ENCODE measurements around the gene LRCH3. TPM values are rescaled to one million over a fixed set of nuclear protein-coding genes. Genes with fewer than 3 reads are reported as not detected.

The LRCH3 gene
- total and polyA plus RNA-seq, 2 of the 13 experiments (the other 11 are each of a cell fraction or from before 2014, with no cell fraction given): 25.5 to 103 TPM

DNA sequence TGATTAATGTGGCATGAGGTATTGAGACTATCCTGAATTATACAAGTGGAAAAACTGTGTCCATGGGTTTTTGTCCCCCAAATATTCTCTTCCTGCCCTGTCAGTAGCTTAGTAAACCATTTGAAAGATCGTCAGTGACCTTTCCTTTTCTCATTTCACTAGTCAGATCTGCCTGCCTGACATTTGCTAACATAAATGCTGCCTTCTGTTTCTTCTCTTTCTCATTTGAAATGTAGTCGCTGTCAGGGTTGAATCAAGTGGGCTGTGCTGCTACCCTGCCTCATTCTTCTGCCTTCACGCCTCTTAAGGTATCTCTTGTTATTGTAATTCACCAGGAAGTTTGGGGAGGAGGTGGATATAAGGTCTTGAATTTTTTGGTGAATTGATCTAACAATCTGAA lies 67.5 kb downstream of the LRCH3 start (continued):
- TF ChIP-seq ZNF749 (CRISPR knock-in tag; IDR thresholded peaks at IDR 0.05; ENCODE audit: borderline replicate concordance) (no peak), RBM39 (IDR thresholded peaks at IDR 0.05; ENCODE audit: low read depth, low read length, poor library complexity, severe bottlenecking) (no peak)

DNA sequence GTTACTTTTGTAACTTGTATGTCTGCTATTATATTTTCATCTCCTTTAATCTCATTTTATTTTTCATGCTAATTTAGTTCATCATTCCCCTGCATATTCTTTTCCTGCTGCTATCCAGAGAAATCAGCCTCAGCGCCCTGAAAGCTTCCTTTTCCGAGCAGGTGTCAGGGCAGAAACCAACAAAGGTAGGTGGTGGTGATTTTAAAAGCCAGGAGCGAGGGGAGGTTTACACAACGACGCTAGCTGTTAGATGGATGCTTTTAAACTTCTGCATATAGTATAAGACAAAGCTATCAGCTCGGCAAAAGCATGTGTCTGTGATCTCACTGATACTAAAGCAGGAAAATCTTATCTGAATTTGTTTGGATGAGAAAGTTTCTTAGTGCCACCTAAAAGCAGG lies 75.0 kb downstream of the LRCH3 start:
- WGBS (ENCODE audit: low lambda C conversion rate): 95% methylated on average over 6 of the region's 6 CpGs

More for the DNA sequence above, 75.0 kb downstream of the LRCH3 start:
- BruUV-seq (replicated peaks): no TSS peak
- no peak for DNase-seq (ENCODE audit: low spot score)
- no peaks in the 10 kb centered on the region for H3K79me2 ChIP-seq (ENCODE audit: insufficient read depth, low read length)
- no peaks in the 10 kb centered on the region for H3K27me3 ChIP-seq (ENCODE audit: control insufficient read depth in 1 of 2, insufficient read depth in 2 of 2, low read length in 2 of 2)
- TF ChIP-seq REXO4 (CRISPR knock-in tag; IDR thresholded peaks at IDR 0.05; ENCODE audit: borderline replicate concordance) (no peak), ZNF589 (CRISPR knock-in tag; conservative IDR thresholded peaks at IDR 0.05) (no peak), PRPF4 (IDR thresholded peaks at IDR 0.05; ENCODE audit: low read depth, low read length, poor library complexity, severe bottlenecking) (no peak), HDAC2 (CRISPR knock-in tag; IDR thresholded peaks at IDR 0.05) (no peak), PAF1 (CRISPR knock-in tag; IDR thresholded peaks at IDR 0.05) (no peak), DMAP1 (CRISPR knock-in tag; IDR thresholded peaks at IDR 0.05) (no peak), ZNF7 (CRISPR knock-in tag; IDR thresholded peaks at IDR 0.05) (no peak), ZNF441 (CRISPR knock-in tag; IDR thresholded peaks at IDR 0.05; ENCODE audit: borderline replicate concordance) (no peak), ZFP36 (IDR thresholded peaks at IDR 0.05; ENCODE audit: borderline replicate concordance, low read depth, low read length, partially characterized antibody) (no peak), IKZF1 (IDR thresholded peaks at IDR 0.05) (no peak), RFXAP (CRISPR knock-in tag; IDR thresholded peaks at IDR 0.05; ENCODE audit: borderline replicate concordance) (no peak), MTF1 (CRISPR knock-in tag; IDR thresholded peaks at IDR 0.05) (no peak), ATM (IDR thresholded peaks at IDR 0.05; ENCODE audit: borderline replicate concordance) (no peak), ZFX (CRISPR knock-in tag; IDR thresholded peaks at IDR 0.05; ENCODE audit: low read depth) (no peak), ZNF317 (CRISPR knock-in tag; IDR thresholded peaks at IDR 0.05) (no peak)
- TF ChIP-seq, protein P1, sequence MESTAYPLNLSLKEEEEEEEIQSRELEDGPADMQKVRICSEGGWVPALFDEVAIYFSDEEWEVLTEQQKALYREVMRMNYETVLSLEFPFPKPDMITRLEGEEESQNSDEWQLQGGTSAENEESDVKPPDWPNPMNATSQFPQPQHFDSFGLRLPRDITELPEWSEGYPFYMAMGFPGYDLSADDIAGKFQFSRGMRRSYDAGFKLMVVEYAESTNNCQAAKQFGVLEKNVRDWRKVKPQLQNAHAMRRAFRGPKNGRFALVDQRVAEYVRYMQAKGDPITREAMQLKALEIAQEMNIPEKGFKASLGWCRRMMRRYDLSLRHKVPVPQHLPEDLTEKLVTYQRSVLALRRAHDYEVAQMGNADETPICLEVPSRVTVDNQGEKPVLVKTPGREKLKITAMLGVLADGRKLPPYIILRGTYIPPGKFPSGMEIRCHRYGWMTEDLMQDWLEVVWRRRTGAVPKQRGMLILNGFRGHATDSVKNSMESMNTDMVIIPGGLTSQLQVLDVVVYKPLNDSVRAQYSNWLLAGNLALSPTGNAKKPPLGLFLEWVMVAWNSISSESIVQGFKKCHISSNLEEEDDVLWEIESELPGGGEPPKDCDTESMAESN (CRISPR knock-in tag; conservative IDR thresholded peaks at IDR 0.05): no peak
- TF ChIP-seq, protein P2, sequence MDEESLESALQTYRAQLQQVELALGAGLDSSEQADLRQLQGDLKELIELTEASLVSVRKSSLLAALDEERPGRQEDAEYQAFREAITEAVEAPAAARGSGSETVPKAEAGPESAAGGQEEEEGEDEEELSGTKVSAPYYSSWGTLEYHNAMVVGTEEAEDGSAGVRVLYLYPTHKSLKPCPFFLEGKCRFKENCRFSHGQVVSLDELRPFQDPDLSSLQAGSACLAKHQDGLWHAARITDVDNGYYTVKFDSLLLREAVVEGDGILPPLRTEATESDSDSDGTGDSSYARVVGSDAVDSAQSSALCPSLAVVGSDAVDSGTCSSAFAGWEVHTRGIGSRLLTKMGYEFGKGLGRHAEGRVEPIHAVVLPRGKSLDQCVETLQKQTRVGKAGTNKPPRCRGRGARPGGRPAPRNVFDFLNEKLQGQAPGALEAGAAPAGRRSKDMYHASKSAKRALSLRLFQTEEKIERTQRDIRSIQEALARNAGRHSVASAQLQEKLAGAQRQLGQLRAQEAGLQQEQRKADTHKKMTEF (CRISPR knock-in tag; IDR thresholded peaks at IDR 0.05): no peak
- no peak overlapping the region for H3K9ac ChIP-seq (ENCODE audit: insufficient read depth, low read depth, low read length)
- H3K9me3 ChIP-seq (ENCODE audit: low read length): no peaks in the 10 kb centered on the region
- H3K27ac ChIP-seq (ENCODE audit: extremely low read length, insufficient read depth, low read length): no peak overlapping the region
- no peaks in the 10 kb centered on the region for H4K20me1 ChIP-seq (ENCODE audit: insufficient read depth, low read length)
- no peak overlapping the region for H2AFZ ChIP-seq (ENCODE audit: low read length)
- H3K4me1 ChIP-seq (ENCODE audit: insufficient read depth, low read length): no peaks in the 10 kb centered on the region
- ChIA-PET POLR2A (no interaction called here), CTCF (ENCODE audit: low intra/inter-chr PET ratio, low total read pairs) (no interaction called here)
- no peak for FAIRE-seq
- intact Hi-C loops (cut with micrococcal nuclease; ENCODE audit: unreplicated experiment): no loop called here
- no peak for ATAC-seq
- no peak overlapping the region for H3K4me2 ChIP-seq (ENCODE audit: low read depth, low read length)
- H3K36me3 ChIP-seq (replicated peaks in 1 of 2; ENCODE audit: control insufficient read depth in 1 of 2, insufficient read depth in 2 of 2, low read length in 2 of 2): peaks cover 3 to 14% of the 10 kb centered on the region in 2 experiments; a peak in 3 of 5 replicates
- in situ Hi-C loops (cut with HindIII; ENCODE audit: extremely low pct_ligation_motif_present, low pct_unique_long_range_greater_than_20kb): no loop called here
- no peak overlapping the region for H3K4me3 ChIP-seq (replicated peaks in 1 of 3; ENCODE audit: insufficient read depth in 1 of 3, low read depth in 2 of 3, low read length in 3 of 3)
